GM12878 (cell line): ENCODE data around the gene KDELR1. TPM values are rescaled to one million over a fixed set of nuclear protein-coding genes. Genes with fewer than 3 reads are reported as not detected.

ENCODE experiments used
- ATAC-seq: fragments of 200-7000 bp; cut with Tn5 transposase; 3 replicates; pipeline ENCODE4 v1.9.1; 2020; ENCODE audit warnings: mild to moderate bottlenecking, moderate library complexity
- BruUV-seq: library from RNA; stranded (reverse); fragments of 400-500 nt; replicated peaks from 2 replicates; lab custom pipeline; 2021; lab: Mats Ljungman, UMichigan
- CTCF ChIA-PET: fragments of 300-600 bp; sonication (Branson Sonifier 250); formaldehyde crosslinking; extraction: SDS; loops from one replicate; lab custom pipeline; 2021; ENCODE audit warnings: inconsistent platforms; lab: Yijun Ruan, JAX
- POLR2A ChIA-PET: fragments of 350-600 bp; formaldehyde crosslinking; extraction: SDS; loops from one replicate; lab custom pipeline; 2021; ENCODE audit warnings: inconsistent platforms; lab: Charles Lee
- RAD21 ChIA-PET: fragments of 300-600 bp; sonication (Branson Sonifier 250); formaldehyde crosslinking; loops from one replicate; lab custom pipeline; 2023; ENCODE audit warnings: antibody characterized with exemption; ENCODE audit not compliant: unreplicated experiment; lab: Charles Lee
- SMC1A ChIA-PET: fragments of 300-600 bp; sonication (Branson Sonifier 250); formaldehyde crosslinking; loops from one replicate; lab custom pipeline; 2023; ENCODE audit not compliant: unreplicated experiment, uncharacterized antibody; lab: Charles Lee
- DNase-seq: peaks from one replicate; pipeline ENCODE4 v3.0.0-alpha.2; 2011; ENCODE audit warnings: low read depth, low spot score
- FAIRE-seq: peaks from 3 replicates; lab custom pipeline; 2011; peaks lifted over from hg19 to GRCh38; lab: Jason Lieb, UNC
- H2AFZ ChIP-seq: 2 replicates; pipeline ENCODE4 v1.6.0; 2011; ENCODE audit warnings: low read depth, low read length, control low read depth; ENCODE audit not compliant: control insufficient read depth
- H3K27ac ChIP-seq: 2 replicates; pipeline ENCODE4 v1.5.1; 2011; ENCODE audit warnings: control low read depth; ENCODE audit not compliant: control insufficient read depth, insufficient read depth
- H3K27me3 ChIP-seq, 2 experiments: replicated peaks in 1 of 2; 2 replicates each; pipeline versions ENCODE4 v1.6.0 to v1.6.1; 2011; ENCODE audit warnings: low read length in 1 of 2; ENCODE audit not compliant: control insufficient read depth in 2 of 2, insufficient read depth in 2 of 2
- H3K36me3 ChIP-seq, 2 experiments: 2 replicates each; pipeline ENCODE4 v1.5.1; 2011; ENCODE audit warnings: low read length in 1 of 2; ENCODE audit not compliant: control insufficient read depth in 2 of 2, insufficient read depth in 2 of 2
- H3K4me1 ChIP-seq: 2 replicates; pipeline ENCODE4 v1.6.1; 2011; ENCODE audit warnings: mild to moderate bottlenecking, low read length, moderate library complexity, mixed read lengths; ENCODE audit not compliant: control insufficient read depth, insufficient read depth
- H3K4me2 ChIP-seq: 2 replicates; pipeline ENCODE4 v1.6.0; 2011; ENCODE audit warnings: control low read depth; ENCODE audit not compliant: control insufficient read depth, insufficient read depth
- H3K4me3 ChIP-seq: fragments of 200-600 bp; sonication (generic); 2 replicates; pipeline ENCODE4 v1.5.1; 2016
- H3K79me2 ChIP-seq: 2 replicates; pipeline ENCODE4 v1.6.0; 2011; ENCODE audit warnings: low read length; ENCODE audit not compliant: control insufficient read depth, insufficient read depth
- H3K9ac ChIP-seq: 2 replicates; pipeline ENCODE4 v1.8.0; 2011; ENCODE audit warnings: low read length, control low read depth, mixed read lengths; ENCODE audit not compliant: control insufficient read depth, insufficient read depth
- H3K9me3 ChIP-seq: replicated peaks from 3 replicates; pipeline ENCODE4 v1.5.1; 2011; ENCODE audit warnings: mild to moderate bottlenecking, low read length; ENCODE audit not compliant: control insufficient read depth, insufficient read depth
- H4K20me1 ChIP-seq: 2 replicates; pipeline ENCODE4 v1.6.0; 2011; ENCODE audit not compliant: control insufficient read depth, insufficient read depth
- ATF7 ChIP-seq: fragments of 450-650 bp; IDR thresholded peaks from 2 replicates; pipeline ENCODE4 v1.6.1; 2016; ENCODE audit warnings: low read depth, mild to moderate bottlenecking
- BCL11A ChIP-seq: IDR thresholded peaks from 2 replicates; pipeline ENCODE4 v1.6.1; 2011; ENCODE audit warnings: low read depth, low read length
- CEBPZ ChIP-seq: fragments of 150-350 bp; IDR thresholded peaks from 2 replicates; pipeline ENCODE4 v1.6.1; 2016; ENCODE audit warnings: low read depth, low read length
- IRF4 ChIP-seq: IDR thresholded peaks from 2 replicates; pipeline ENCODE4 v1.6.1; 2011; ENCODE audit warnings: low read depth, low read length
- MEF2B ChIP-seq: fragments of 450-650 bp; IDR thresholded peaks from 2 replicates; pipeline ENCODE4 v1.6.1; 2018; ENCODE audit warnings: mild to moderate bottlenecking, moderate library complexity; ENCODE audit not compliant: partially characterized antibody, poor library complexity, severe bottlenecking
- NKRF ChIP-seq: fragments of 450-650 bp; conservative IDR thresholded peaks from 2 replicates; pipeline ENCODE4 v1.6.1; 2017; ENCODE audit warnings: mild to moderate bottlenecking, moderate library complexity
- NR2C1 ChIP-seq: fragments of 450-650 bp; IDR thresholded peaks from 2 replicates; pipeline ENCODE4 v1.6.1; 2017; ENCODE audit warnings: antibody characterized with exemption, mild to moderate bottlenecking, moderate library complexity
- NR2F1 ChIP-seq: fragments of 450-650 bp; conservative IDR thresholded peaks from 2 replicates; pipeline ENCODE4 v1.6.1; 2017; ENCODE audit warnings: mild to moderate bottlenecking
- RUNX3 ChIP-seq: IDR thresholded peaks from 2 replicates; pipeline ENCODE4 v1.6.1; 2012; ENCODE audit warnings: low read length, inconsistent platforms
- SMARCA5 ChIP-seq: fragments of 450-650 bp; IDR thresholded peaks from 2 replicates; pipeline ENCODE4 v1.6.1; 2017; ENCODE audit warnings: mild to moderate bottlenecking
- WGBS: methylation state at CpG from one replicate; pipeline ENCODE4 v1.1.6; 2016; ENCODE audit warnings: low lambda C conversion rate; ENCODE audit not compliant: insufficient replicate concordance, insufficient coverage; ENCODE audit errors: missing lambda C conversion rate; 5-methylcytosine and 5-hydroxymethylcytosine counted together
- in situ Hi-C: fragments of 300-500 bp; cut with MboI; formaldehyde crosslinking; loops from 9 replicates; pipeline ENCODE4 v1.14.3; 2018; ENCODE audit warnings: mixed read lengths
- intact Hi-C: fragments of 100-400 bp; cut with micrococcal nuclease; formaldehyde crosslinking; loops from one replicate; pipeline ENCODE4 v1.14.2; 2022; ENCODE audit not compliant: unreplicated experiment
- polyA plus RNA-seq, 11 experiments: library from polyadenylated mRNA; depleted of rRNA in 4 of 11; unstranded in 6 of 11; stranded (reverse) in 5 of 11; fragments of >200 nt; fragmentation: Nextera tagmentation in 4 of 11; fragmentation: Illumina TruSeq in 1 of 11; extraction: Ambion mirVana in 4 of 11; extraction: Trizol in 1 of 11; gene quantifications; 1 replicate in 1 of 11; 2 replicates in 10 of 11; pipeline versions ENCODE4 v1.2.1 to v1.2.3, GENCODE V29; 2011 to 2016; ENCODE audit warnings: inconsistent platforms in 2 of 11, missing spikeins in 2 of 11, low read depth in 1 of 11
- total RNA-seq, 4 experiments: library from RNA; depleted of rRNA in 3 of 4; stranded (reverse); fragments of >200 nt in 3 of 4; fragmentation: Illumina TruSeq in 1 of 4; extraction: Trizol in 1 of 4; gene quantifications; 2 replicates each; pipeline versions ENCODE4 v1.2.1 to v1.2.3, GENCODE V29; 2013 to 2021
- TF ChIP-seq, protein P1 (sequence below): fragments of 450-650 bp; IDR thresholded peaks from 2 replicates; pipeline ENCODE4 v1.6.1; 2016; ENCODE audit warnings: mild to moderate bottlenecking
- TF ChIP-seq, protein P2 (sequence below): IDR thresholded peaks from 2 replicates; pipeline ENCODE4 v1.6.1; 2011; ENCODE audit warnings: low read depth, mild to moderate bottlenecking, low read length, moderate library complexity, borderline replicate concordance; ENCODE audit errors: extremely low read depth
- TF ChIP-seq, protein P3 (sequence below): IDR thresholded peaks from 2 replicates; pipeline ENCODE4 v1.6.1; 2011; ENCODE audit warnings: low read depth, low read length, improper control_type of control experiment, borderline replicate concordance

KDELR1 gene
- total and polyA plus RNA-seq, 10 of the 15 experiments (the other 5 are each of a cell fraction or from before 2014, with no cell fraction given) = 2.3 to 71.0 (median 45.2) TPM

GRCh38 chr19:48390188-48391099 is 907 bp downstream of the KDELR1 start:
- ChIA-PET CTCF (interaction anchor here (0.5 to 2.4 kb wide), 43 partner anchors 10 to 227 kb away, joined by 3 to 24 read pairs (median 5); partner anchors contain the start of genes EMP3, GRWD1, SYNGR4 and TMEM143), POLR2A (interaction anchor here (0.6 to 2.4 kb wide), 5 partner anchors 10 to 568 kb away, joined by 3 to 16 read pairs (median 3); partner anchors contain the start of genes SYNGR4 and TMEM143), RAD21 (interaction anchor here (0.8 to 2.2 kb wide), 9 partner anchors 11 to 194 kb away, joined by 3 to 17 read pairs (median 3); partner anchors contain the start of gene GRWD1), SMC1A (interaction anchor here (0.7 to 2.0 kb wide), 6 partner anchors 11 to 99 kb away, joined by 3 to 8 read pairs (median 4); partner anchors contain the start of genes GRWD1, SYNGR4 and TMEM143)
- FAIRE-seq (peak; percentile 61), DNase-seq (no peak), ATAC-seq (peak; percentile 85)
- H4K20me1 ChIP-seq = no peaks in the 10 kb centered on the region
- peak overlapping the region; percentile 93 for H3K4me2 ChIP-seq
- no TSS peak for BruUV-seq
- H3K9ac ChIP-seq = peak overlapping the region; percentile 86
- peak overlapping the region; percentile 82 for H2AFZ ChIP-seq
- peak overlapping the region; percentile 75 for H3K27ac ChIP-seq
- in situ Hi-C loops = no loop called here
- WGBS = 4% methylated on average over 23 of the region's 24 CpGs
- H3K36me3 ChIP-seq = peaks cover 8 to 13% of the 10 kb centered on the region in 2 experiments
- no peaks in the 10 kb centered on the region for H3K9me3 ChIP-seq
- intact Hi-C loops = no loop called here
- H3K4me1 ChIP-seq = peaks cover 5% of the 10 kb centered on the region; the same call in 1 of the 2 replicates
- peak overlapping the region; percentile 95 for H3K4me3 ChIP-seq
- H3K79me2 ChIP-seq = peaks cover 19% of the 10 kb centered on the region
- peaks cover 11% of the 10 kb centered on the region in 2 experiments for H3K27me3 ChIP-seq
- TF ChIP-seq, protein P1, sequence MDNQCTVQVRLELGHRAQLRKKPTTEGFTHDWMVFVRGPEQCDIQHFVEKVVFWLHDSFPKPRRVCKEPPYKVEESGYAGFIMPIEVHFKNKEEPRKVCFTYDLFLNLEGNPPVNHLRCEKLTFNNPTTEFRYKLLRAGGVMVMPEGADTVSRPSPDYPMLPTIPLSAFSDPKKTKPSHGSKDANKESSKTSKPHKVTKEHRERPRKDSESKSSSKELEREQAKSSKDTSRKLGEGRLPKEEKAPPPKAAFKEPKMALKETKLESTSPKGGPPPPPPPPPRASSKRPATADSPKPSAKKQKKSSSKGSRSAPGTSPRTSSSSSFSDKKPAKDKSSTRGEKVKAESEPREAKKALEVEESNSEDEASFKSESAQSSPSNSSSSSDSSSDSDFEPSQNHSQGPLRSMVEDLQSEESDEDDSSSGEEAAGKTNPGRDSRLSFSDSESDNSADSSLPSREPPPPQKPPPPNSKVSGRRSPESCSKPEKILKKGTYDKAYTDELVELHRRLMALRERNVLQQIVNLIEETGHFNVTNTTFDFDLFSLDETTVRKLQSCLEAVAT = 0 out of 2 replicates have a peak, but pooled peaks have one; percentile 53
- TF ChIP-seq RUNX3 = peak; percentile 65
- TF ChIP-seq NKRF = peak; percentile 61
- TF ChIP-seq IRF4 = peak; percentile 57; the same call in 1 of the 2 replicates
- TF ChIP-seq BCL11A = 0 out of 2 replicates have a peak, but pooled peaks have one; percentile 21
- TF ChIP-seq NR2C1 = no peak; the same call in 1 of the 2 replicates
- TF ChIP-seq CEBPZ = no peak
- TF ChIP-seq, protein P2, sequence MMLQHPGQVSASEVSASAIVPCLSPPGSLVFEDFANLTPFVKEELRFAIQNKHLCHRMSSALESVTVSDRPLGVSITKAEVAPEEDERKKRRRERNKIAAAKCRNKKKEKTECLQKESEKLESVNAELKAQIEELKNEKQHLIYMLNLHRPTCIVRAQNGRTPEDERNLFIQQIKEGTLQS = no peak
- TF ChIP-seq, protein P3, sequence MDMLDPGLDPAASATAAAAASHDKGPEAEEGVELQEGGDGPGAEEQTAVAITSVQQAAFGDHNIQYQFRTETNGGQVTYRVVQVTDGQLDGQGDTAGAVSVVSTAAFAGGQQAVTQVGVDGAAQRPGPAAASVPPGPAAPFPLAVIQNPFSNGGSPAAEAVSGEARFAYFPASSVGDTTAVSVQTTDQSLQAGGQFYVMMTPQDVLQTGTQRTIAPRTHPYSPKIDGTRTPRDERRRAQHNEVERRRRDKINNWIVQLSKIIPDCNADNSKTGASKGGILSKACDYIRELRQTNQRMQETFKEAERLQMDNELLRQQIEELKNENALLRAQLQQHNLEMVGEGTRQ = no peak
- peak; percentile 97 for TF ChIP-seq SMARCA5
- TF ChIP-seq ATF7 = no peak
- TF ChIP-seq MEF2B = no peak
- TF ChIP-seq NR2F1 = peak; percentile 77
